H9 (cell line): Measurements from ENCODE around the gene GLS. TPM values are rescaled to one million over a fixed set of nuclear protein-coding genes. Genes with fewer than 3 reads are reported as not detected.

Experiments
- DNase-seq: peaks from one replicate; pipeline ENCODE4 v3.0.0-alpha.2; 2017
- H2AFZ ChIP-seq: one replicate; pipeline ENCODE4 v1.6.1; 2013; ENCODE audit warnings: mild to moderate bottlenecking, low read length, control low read depth, moderate library complexity
- H2AK5ac ChIP-seq: 2 replicates; pipeline ENCODE4 v1.6.1; 2013; ENCODE audit warnings: low read length, control low read depth, mixed read lengths; ENCODE audit not compliant: insufficient read length
- H2BK120ac ChIP-seq: one replicate; pipeline ENCODE4 v1.6.1; 2013; ENCODE audit warnings: low read depth, mild to moderate bottlenecking, low read length, control low read depth, inconsistent platforms; ENCODE audit not compliant: poor library complexity, severe bottlenecking
- H2BK12ac ChIP-seq: 2 replicates; pipeline ENCODE4 v1.6.1; 2013; ENCODE audit warnings: low read length, control low read depth, mixed read lengths, low read depth; ENCODE audit not compliant: insufficient read length
- H2BK15ac ChIP-seq: 2 replicates; pipeline ENCODE4 v1.6.1; 2013; ENCODE audit warnings: low read depth, low read length, control low read depth
- H2BK20ac ChIP-seq: one replicate; pipeline ENCODE4 v1.6.1; 2013; ENCODE audit warnings: low read depth, mild to moderate bottlenecking, low read length, control low read depth, inconsistent platforms; ENCODE audit not compliant: poor library complexity, severe bottlenecking
- H2BK5ac ChIP-seq: 2 replicates; pipeline ENCODE4 v1.6.1; 2013; ENCODE audit warnings: low read length, control low read depth, mixed read lengths; ENCODE audit not compliant: insufficient read length
- H3K14ac ChIP-seq: 2 replicates; pipeline ENCODE4 v1.6.1; 2013; ENCODE audit warnings: low read length, control low read depth; ENCODE audit not compliant: insufficient read depth
- H3K18ac ChIP-seq: 2 replicates; pipeline ENCODE4 v1.6.1; 2013; ENCODE audit warnings: low read depth, mild to moderate bottlenecking, mixed read lengths, low read length, control low read depth; ENCODE audit not compliant: insufficient read length
- H3K23ac ChIP-seq: 2 replicates; pipeline ENCODE4 v1.6.1; 2013; ENCODE audit warnings: low read length, control low read depth, mixed read lengths, low read depth; ENCODE audit not compliant: insufficient read length
- H3K23me2 ChIP-seq: 2 replicates; pipeline ENCODE4 v1.6.1; 2013; ENCODE audit warnings: low read depth, mild to moderate bottlenecking, mixed read lengths, low read length, control low read depth; ENCODE audit not compliant: insufficient read length, poor library complexity, severe bottlenecking
- H3K27ac ChIP-seq: 2 replicates; pipeline ENCODE4 v1.5.1; 2013; ENCODE audit warnings: low read length, control low read depth, mixed read lengths, low read depth; ENCODE audit not compliant: insufficient read length
- H3K27me3 ChIP-seq: 2 replicates; pipeline ENCODE4 v1.6.1; 2013; ENCODE audit warnings: low read length, control low read depth, inconsistent platforms; ENCODE audit not compliant: insufficient read depth
- H3K4ac ChIP-seq: 2 replicates; pipeline ENCODE4 v1.6.1; 2013; ENCODE audit warnings: low read depth, mild to moderate bottlenecking, control low read depth, inconsistent platforms, low read length, moderate library complexity
- H3K4me1 ChIP-seq: 2 replicates; pipeline ENCODE4 v1.6.1; 2013; ENCODE audit warnings: low read length, control low read depth, inconsistent platforms; ENCODE audit not compliant: insufficient read depth
- H3K4me2 ChIP-seq: 2 replicates; pipeline ENCODE4 v1.6.1; 2013; ENCODE audit warnings: low read length, control low read depth, mixed read lengths; ENCODE audit not compliant: insufficient read length, insufficient read depth
- H3K56ac ChIP-seq: 2 replicates; pipeline ENCODE4 v1.6.1; 2013; ENCODE audit warnings: low read depth, mild to moderate bottlenecking, mixed read lengths, low read length, control low read depth; ENCODE audit not compliant: insufficient read length
- H3K79me1 ChIP-seq: 2 replicates; pipeline ENCODE4 v1.6.1; 2013; ENCODE audit warnings: low read depth, mild to moderate bottlenecking, moderate library complexity, low read length, control low read depth, inconsistent platforms; ENCODE audit not compliant: insufficient read depth, poor library complexity, severe bottlenecking
- H3K79me2 ChIP-seq: 2 replicates; pipeline ENCODE4 v1.6.1; 2013; ENCODE audit warnings: low read length, control low read depth, inconsistent platforms; ENCODE audit not compliant: insufficient read depth
- H3K9ac ChIP-seq: 2 replicates; pipeline ENCODE4 v1.6.1; 2013; ENCODE audit warnings: low read length, control low read depth, mixed read lengths; ENCODE audit not compliant: insufficient read length; ENCODE audit errors: extremely low read depth
- H3K9me3 ChIP-seq: one replicate; pipeline ENCODE4 v1.6.1; 2013; ENCODE audit warnings: low read depth, low read length, inconsistent platforms; ENCODE audit not compliant: control insufficient read depth
- H3T11ph ChIP-seq: one replicate; pipeline ENCODE4 v1.6.1; 2013; ENCODE audit warnings: mild to moderate bottlenecking, low read length, control low read depth, inconsistent platforms
- H4K20me1 ChIP-seq: one replicate; pipeline ENCODE4 v1.6.1; 2013; ENCODE audit not compliant: control insufficient read depth, insufficient read length, insufficient read depth
- H4K5ac ChIP-seq: 2 replicates; pipeline ENCODE4 v1.6.1; 2013; ENCODE audit warnings: low read depth, mild to moderate bottlenecking, mixed read lengths, low read length, control low read depth; ENCODE audit not compliant: insufficient read length
- H4K8ac ChIP-seq: replicated peaks from 2 replicates; pipeline ENCODE4 v1.6.1; 2013; ENCODE audit warnings: low read length, control low read depth, mixed read lengths, low read depth; ENCODE audit not compliant: insufficient read length
- H4K91ac ChIP-seq: 2 replicates; pipeline ENCODE4 v1.6.1; 2013; ENCODE audit warnings: low read depth, mild to moderate bottlenecking, moderate library complexity, mixed read lengths, low read length, control low read depth; ENCODE audit not compliant: insufficient read length
- H3K27ac Mint-ChIP-seq, 3 experiments: 2 replicates in 2 of 3; 3 replicates in 1 of 3; pipeline ENCODE4 v1.8.0; 2020 to 2021; ENCODE audit warnings: mixed read lengths in 3 of 3, mild to moderate bottlenecking in 1 of 3, moderate library complexity in 1 of 3
- H3K27me3 Mint-ChIP-seq: 2 replicates; pipeline ENCODE4 v1.8.0; 2021; ENCODE audit warnings: low read depth, mild to moderate bottlenecking, moderate library complexity, mixed read lengths
- H3K36me3 Mint-ChIP-seq, 3 experiments: 2 replicates in 2 of 3; 3 replicates in 1 of 3; pipeline ENCODE4 v1.8.0; 2020 to 2021; ENCODE audit warnings: low read depth in 3 of 3, mixed read lengths in 3 of 3; ENCODE audit not compliant: insufficient read depth in 1 of 3
- H3K4me1 Mint-ChIP-seq, 2 experiments: 2 replicates each; pipeline ENCODE4 v1.8.0; 2020; ENCODE audit warnings: mixed read lengths in 2 of 2
- H3K4me3 Mint-ChIP-seq, 2 experiments: 2 replicates in 1 of 2; 3 replicates in 1 of 2; pipeline ENCODE4 v1.8.0; 2020 to 2021; ENCODE audit warnings: mild to moderate bottlenecking in 2 of 2, mixed read lengths in 2 of 2, moderate library complexity in 1 of 2
- H3K9me3 Mint-ChIP-seq, 2 experiments: 2 replicates in 1 of 2; 3 replicates in 1 of 2; pipeline ENCODE4 v1.8.0; 2020; ENCODE audit warnings: mild to moderate bottlenecking in 2 of 2, mixed read lengths in 2 of 2, moderate library complexity in 1 of 2
- WGBS: extraction: QIAGEN DNeasy Blood & Tissue Kit; methylation state at CpG from one replicate; pipeline ENCODE4 v1.1.7; 2013; ENCODE audit warnings: missing lambda C conversion rate, low lambda C conversion rate, mixed read lengths; ENCODE audit not compliant: insufficient read length; ENCODE audit errors: extremely low coverage; 5-methylcytosine and 5-hydroxymethylcytosine counted together
- total RNA-seq: library from RNA; stranded (reverse); gene quantifications from 2 replicates; pipeline ENCODE4 v1.2.1, GENCODE V29; 2021
- TF ChIP-seq, protein P1 (sequence below): fragments of 200-600 bp; sonication (generic); conservative IDR thresholded peaks from 3 replicates; pipeline ENCODE4 v1.8.0; 2021; ENCODE audit warnings: antibody characterized with exemption, mild to moderate bottlenecking

GLS gene
- total RNA-seq, 1 experiment from 2014 or later, result 69.3 TPM

- Histone ChIP-seq H2BK20ac (no peak overlapping the region), H3T11ph (no peak overlapping the region), H3K27me3 (no peaks in the 10 kb centered on the region), H3K9me3 (no peaks in the 10 kb centered on the region), H4K8ac (no peak overlapping the region), H2BK15ac (no peak overlapping the region), H2BK5ac (no peak overlapping the region), H2BK120ac (no peak overlapping the region), H3K9ac (no peak overlapping the region), H3K14ac (no peak overlapping the region), H3K79me1 (no peaks in the 10 kb centered on the region), H4K20me1 (no peaks in the 10 kb centered on the region), H3K27ac (no peak overlapping the region), H3K4ac (no peak overlapping the region), H3K23ac (no peak overlapping the region), H2AK5ac (no peak overlapping the region), H4K91ac (no peak overlapping the region), H3K23me2 (no peaks in the 10 kb centered on the region), H4K5ac (no peak overlapping the region), H3K56ac (no peak overlapping the region), H2AFZ (no peak overlapping the region), H2BK12ac (no peak overlapping the region), H3K4me1 (peaks cover 11% of the 10 kb centered on the region), H3K18ac (no peak overlapping the region), H3K4me2 (no peak overlapping the region), H3K79me2 (no peaks in the 10 kb centered on the region)
- no peak for DNase-seq
- TF ChIP-seq, protein P1, sequence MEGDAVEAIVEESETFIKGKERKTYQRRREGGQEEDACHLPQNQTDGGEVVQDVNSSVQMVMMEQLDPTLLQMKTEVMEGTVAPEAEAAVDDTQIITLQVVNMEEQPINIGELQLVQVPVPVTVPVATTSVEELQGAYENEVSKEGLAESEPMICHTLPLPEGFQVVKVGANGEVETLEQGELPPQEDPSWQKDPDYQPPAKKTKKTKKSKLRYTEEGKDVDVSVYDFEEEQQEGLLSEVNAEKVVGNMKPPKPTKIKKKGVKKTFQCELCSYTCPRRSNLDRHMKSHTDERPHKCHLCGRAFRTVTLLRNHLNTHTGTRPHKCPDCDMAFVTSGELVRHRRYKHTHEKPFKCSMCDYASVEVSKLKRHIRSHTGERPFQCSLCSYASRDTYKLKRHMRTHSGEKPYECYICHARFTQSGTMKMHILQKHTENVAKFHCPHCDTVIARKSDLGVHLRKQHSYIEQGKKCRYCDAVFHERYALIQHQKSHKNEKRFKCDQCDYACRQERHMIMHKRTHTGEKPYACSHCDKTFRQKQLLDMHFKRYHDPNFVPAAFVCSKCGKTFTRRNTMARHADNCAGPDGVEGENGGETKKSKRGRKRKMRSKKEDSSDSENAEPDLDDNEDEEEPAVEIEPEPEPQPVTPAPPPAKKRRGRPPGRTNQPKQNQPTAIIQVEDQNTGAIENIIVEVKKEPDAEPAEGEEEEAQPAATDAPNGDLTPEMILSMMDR, result no peak
- no peaks in the 10 kb centered on the region; the same call in 1 of the 2 replicates for H3K27me3 Mint-ChIP-seq
- H3K27ac Mint-ChIP-seq, result peak overlapping the region in 2 of 3 experiments; percentile 28 to 50; a peak in 3 of 7 replicates
- H3K9me3 Mint-ChIP-seq, result peaks cover 13 to 17% of the 10 kb centered on the region in 2 experiments
- H3K4me3 Mint-ChIP-seq, result no peak overlapping the region
- no CpG with 5 or more reads among the region's 2 CpGs for WGBS
- peaks cover 0 to 15% (median 11%) of the 10 kb centered on the region in 3 experiments; a peak in 4 of 7 replicates for H3K36me3 Mint-ChIP-seq
- H3K4me1 Mint-ChIP-seq, result peaks cover 34 to 53% of the 10 kb centered on the region in 2 experiments
These were observed 18.0 kb upstream of the GLS start for GRCh38 chr2:190862571-190862991.
